Upper lobe of left lung (tissue), 6 donors: ENCODE data around the gene APOBEC3C. TPM values are rescaled to one million over a fixed set of nuclear protein-coding genes. Genes with fewer than 3 reads are reported as not detected.
"Not testable (repeated sequence)": the region's sequence is repeated elsewhere in the genome, so short reads cannot be mapped to it uniquely, and the experiment has no call there.

Experiments
- ATAC-seq, 2 donors: fragments of 200-7000 bp; cut with Tn5 transposase; one replicate each; pipeline ENCODE4 v1.9.1; 2022; ENCODE audit warnings: mild to moderate bottlenecking in 2 of 2, moderate library complexity in 2 of 2; ENCODE audit not compliant: low FRiP score in 2 of 2
- DNase-seq, 2 donors: peaks; one replicate each; pipeline ENCODE4 v3.0.0-alpha.2; 2019 to 2020
- H3K27ac ChIP-seq, 4 donors: fragments of 200-600 bp; sonication (generic); one replicate each; pipeline ENCODE4 v1.5.1; 2016 to 2019
- H3K27me3 ChIP-seq, 4 donors: fragments of 200-600 bp; sonication (generic); one replicate each; pipeline ENCODE4 v1.5.1; 2017 to 2019
- H3K36me3 ChIP-seq, 4 donors: fragments of 200-600 bp; sonication (generic); one replicate each; pipeline ENCODE4 v1.5.1; 2016 to 2019
- H3K4me1 ChIP-seq, 4 donors: fragments of 200-600 bp; sonication (generic); one replicate each; pipeline ENCODE4 v1.5.1; 2018 to 2019
- H3K4me3 ChIP-seq, 4 donors: fragments of 200-600 bp; sonication (generic); one replicate each; pipeline ENCODE4 v1.5.1; 2017 to 2019; ENCODE audit warnings: mild to moderate bottlenecking in 2 of 4, moderate library complexity in 1 of 4
- H3K9me3 ChIP-seq, 4 donors: fragments of 200-600 bp; sonication (generic); one replicate each; pipeline ENCODE4 v1.5.1; 2018 to 2019
- CTCF ChIP-seq, 6 experiments: fragments of 450-650 bp in 4 of 6; fragments of 200-600 bp in 2 of 6; sonication (generic) in 2 of 6; IDR thresholded peaks; one replicate each; pipeline ENCODE4 v1.5.1; 2016 to 2019; ENCODE audit warnings: antibody characterized with exemption in 6 of 6
- EP300 ChIP-seq, 4 donors: sonication (generic); formaldehyde crosslinking; IDR thresholded peaks; one replicate each; pipeline ENCODE4 v1.5.1; 2017; ENCODE audit warnings: antibody characterized with exemption in 4 of 4, control low read depth in 2 of 4
- POLR2A ChIP-seq, 4 donors: fragments of 450-650 bp; IDR thresholded peaks; one replicate each; pipeline ENCODE4 v1.5.1; 2016 to 2017; ENCODE audit warnings: antibody characterized with exemption in 4 of 4, mild to moderate bottlenecking in 2 of 4
- POLR2AphosphoS5 ChIP-seq, 2 donors: sonication (generic); formaldehyde crosslinking; IDR thresholded peaks; one replicate each; pipeline ENCODE4 v1.5.1; 2017; ENCODE audit warnings: antibody characterized with exemption in 2 of 2
- WGBS, 2 donors: methylation state at CpG; one replicate each; pipeline ENCODE4 v1.1.5; 2017 to 2018; 5-methylcytosine and 5-hydroxymethylcytosine counted together
- total RNA-seq, 6 donors: library from RNA; depleted of rRNA in 4 of 6; stranded (reverse); fragments of >200 nt in 4 of 6; gene quantifications; one replicate each; pipeline versions ENCODE4 v1.1.0 to v1.2.1, GENCODE V29; 2016 to 2021
- donor health status: DM: no; HTN: no; CAD: no; lungs with moderate emphysema.
- donor health status: DM: no; HTN: yes; CAD: no; lungs with severe emphysema.

Gene APOBEC3C
- total RNA-seq, 6 donors from 2014 or later: 6.1 to 27.0 (median 11.1) TPM

GRCh38 chr22:39017596-39018365, 3.7 kb downstream of the APOBEC3C start:
- 84 to 90% methylated on average over 18 of the region's 18 CpGs for WGBS, 2 donors
- no peaks in the 10 kb centered on the region for H3K27me3 ChIP-seq
- H3K9me3 ChIP-seq: no peaks in the 10 kb centered on the region
- no peaks in the 10 kb centered on the region for H3K36me3 ChIP-seq
- H3K4me3 ChIP-seq: no peak overlapping the region
- ATAC-seq (no peak), DNase-seq (peak in 1 of 2 donors; percentile 60)
- TF ChIP-seq CTCF (IDR thresholded peaks at IDR 0.05) (no peak), POLR2AphosphoS5 (IDR thresholded peaks at IDR 0.05) (no peak), POLR2A (IDR thresholded peaks at IDR 0.05) (no peak), EP300 (IDR thresholded peaks at IDR 0.05) (no peak)
- no peak overlapping the region for H3K27ac ChIP-seq
- H3K4me1 ChIP-seq: peaks cover 28 to 50% (median 31%) of the 10 kb centered on the region in 4 donors

GRCh38 chr22:39020021-39020651, 6.1 kb downstream of the APOBEC3C start:
- ATAC-seq: peak in 1 of 2 donors; percentile 2
- DNase-seq, H3K9me3 ChIP-seq, H3K27me3 ChIP-seq: not testable (repeated sequence)
- H3K4me1 ChIP-seq: peaks cover 17 to 33% (median 22%) of the 10 kb centered on the region in 4 donors
- H3K27ac ChIP-seq: peak overlapping the region; percentile 80 to 89 (median 86)
- peak overlapping the region in 3 of 4 donors; percentile 39 to 56 (median 51) for H3K4me3 ChIP-seq
- H3K36me3 ChIP-seq: peaks cover 0 to 12% (median 2%) of the 10 kb centered on the region in 4 donors
- WGBS, 2 donors: 41 to 52% methylated on average over 10 to 15 of the region's 15 CpGs

DNA sequence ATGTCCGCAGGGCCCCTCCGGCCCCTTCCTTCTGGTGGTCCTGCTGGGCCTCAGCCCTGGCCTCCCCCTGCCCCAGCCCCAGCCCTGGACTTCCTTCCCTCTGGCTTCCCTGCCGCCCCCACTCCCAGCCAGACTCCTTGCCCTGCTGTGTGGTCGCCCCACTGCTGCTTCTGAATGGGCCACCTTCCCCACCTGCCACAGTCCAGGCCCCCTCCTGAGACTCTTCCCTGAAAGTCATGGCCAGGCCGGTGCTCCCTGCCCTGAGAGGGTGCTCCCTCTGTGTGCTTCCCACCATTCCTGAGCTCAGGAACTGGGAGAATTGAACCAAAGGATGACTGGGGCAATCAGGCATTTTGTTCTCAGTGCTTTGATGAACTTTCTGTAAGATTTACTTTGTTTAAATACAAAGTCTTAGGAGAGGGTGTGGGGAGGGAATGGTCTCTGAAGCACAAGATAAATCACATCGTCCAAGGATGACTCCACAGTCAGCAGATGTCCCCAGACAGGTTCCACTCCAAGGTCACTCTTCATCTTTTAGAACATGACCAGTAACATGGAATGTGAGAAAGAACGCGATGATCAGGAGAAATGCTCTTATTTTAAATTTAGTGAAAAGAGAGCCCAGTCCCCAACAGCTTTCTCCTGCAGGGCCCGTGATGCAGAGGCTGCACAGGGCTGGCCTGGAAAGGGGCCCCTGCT, 7.6 kb downstream of the APOBEC3C start:
- Histone ChIP-seq H3K4me1 (peaks cover 11 to 26% (median 18%) of the 10 kb centered on the region in 4 donors), H3K9me3 (no peaks in the 10 kb centered on the region), H3K36me3 (peaks cover 0 to 12% (median 2%) of the 10 kb centered on the region in 4 donors), H3K27me3 (no peaks in the 10 kb centered on the region), H3K27ac (peak overlapping the region; percentile 80 to 89 (median 86)), H3K4me3 (peak overlapping the region; percentile 29 to 56 (median 45))
- WGBS, 2 donors: 45 to 57% methylated on average over 9 of the region's 9 CpGs
- TF ChIP-seq EP300 (IDR thresholded peaks at IDR 0.05) (no peak), CTCF (IDR thresholded peaks at IDR 0.05) (no peak), POLR2AphosphoS5 (IDR thresholded peaks at IDR 0.05) (no peak), POLR2A (IDR thresholded peaks at IDR 0.05) (no peak)
- DNase-seq: no peak
- peak; percentile 24 to 26 for ATAC-seq

DNA sequence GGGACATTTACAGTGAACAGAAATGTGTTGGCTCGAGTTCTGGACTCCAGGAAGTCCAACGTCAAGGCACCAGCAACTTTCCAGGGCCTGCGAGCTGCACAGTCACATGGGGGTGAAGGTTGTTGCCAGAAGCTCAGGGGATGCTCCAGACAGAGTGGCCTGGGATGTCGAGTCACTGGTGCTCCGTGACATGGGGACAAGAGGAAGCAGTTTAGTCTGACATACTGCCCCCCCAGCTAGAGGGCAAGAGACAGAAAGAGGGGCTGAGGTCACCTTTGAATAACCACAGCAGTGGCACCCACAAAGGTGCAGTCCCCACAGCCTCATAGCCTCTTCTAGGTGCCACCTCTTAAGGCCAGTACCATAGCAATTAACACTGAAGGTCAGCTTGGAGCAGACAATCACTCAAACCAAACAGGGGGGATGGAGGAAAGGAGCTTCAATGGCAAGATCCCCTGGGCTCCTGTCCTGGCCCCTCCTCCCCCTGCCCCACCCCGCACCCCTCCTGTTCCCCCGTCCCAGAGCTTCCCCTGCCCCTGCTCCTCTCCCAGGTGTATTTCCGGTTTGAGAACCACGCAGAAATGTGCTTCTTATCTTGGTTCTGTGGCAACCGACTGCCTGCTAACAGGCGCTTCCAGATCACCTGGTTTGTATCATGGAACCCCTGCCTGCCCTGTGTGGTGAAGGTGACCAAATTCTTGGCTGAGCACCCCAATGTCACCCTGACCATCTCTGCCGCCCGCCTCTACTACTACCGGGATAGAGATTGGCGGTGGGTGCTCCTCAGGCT, 10.7 kb downstream of the APOBEC3C start:
- no peak for TF ChIP-seq EP300 (IDR thresholded peaks at IDR 0.05)
- no peak for TF ChIP-seq POLR2A (IDR thresholded peaks at IDR 0.05)
- TF ChIP-seq CTCF (IDR thresholded peaks at IDR 0.05): no peak
- TF ChIP-seq POLR2AphosphoS5 (IDR thresholded peaks at IDR 0.05): no peak
- H3K27me3 ChIP-seq: no peaks in the 10 kb centered on the region
- ATAC-seq (no peak), DNase-seq (no peak)
- no peaks in the 10 kb centered on the region for H3K9me3 ChIP-seq
- peaks cover 0 to 12% (median 2%) of the 10 kb centered on the region in 4 donors for H3K36me3 ChIP-seq
- no peak overlapping the region for H3K4me3 ChIP-seq
- WGBS, 2 donors: 85 to 93% methylated on average over 12 to 14 of the region's 15 CpGs
- H3K4me1 ChIP-seq: peaks cover 11 to 25% (median 18%) of the 10 kb centered on the region in 4 donors
- H3K27ac ChIP-seq: no peak overlapping the region
